Mesodermal cell (in vitro differentiated cells): ENCODE measurements around the gene SVOPL.
"Not testable (repeated sequence)": the region's sequence is repeated elsewhere in the genome, so short reads cannot be mapped to it uniquely, and the experiment has no call there.

Experiments
- H3K27ac ChIP-seq: 2 replicates; pipeline ENCODE4 v1.7.0; 2013; ENCODE audit warnings: mild to moderate bottlenecking, low read depth, low read length, moderate library complexity; ENCODE audit not compliant: severe bottlenecking
- H3K36me3 ChIP-seq: 2 replicates; pipeline ENCODE4 v1.7.1; 2013; ENCODE audit warnings: mild to moderate bottlenecking, low read length, moderate library complexity; ENCODE audit not compliant: control insufficient read depth, insufficient read depth
- H3K4me1 ChIP-seq: one replicate; pipeline ENCODE4 v1.7.1; 2013; ENCODE audit warnings: mild to moderate bottlenecking, low read length; ENCODE audit not compliant: insufficient read depth, control insufficient read depth, poor library complexity, severe bottlenecking
- H3K4me3 ChIP-seq: 2 replicates; pipeline ENCODE4 v1.7.0; 2013; ENCODE audit warnings: low read length, control low read depth, mild to moderate bottlenecking; ENCODE audit not compliant: insufficient read depth, poor library complexity, severe bottlenecking; ENCODE audit errors: extremely low read depth
- H3K9me3 ChIP-seq: 2 replicates; pipeline ENCODE4 v1.7.1; 2013; ENCODE audit warnings: mild to moderate bottlenecking, low read length, moderate library complexity; ENCODE audit not compliant: control insufficient read depth
- WGBS, 2 experiments: methylation state at CpG; one replicate each; pipeline ENCODE4 v1.1.5; 2013; ENCODE audit warnings: missing lambda C conversion rate in 2 of 2; ENCODE audit not compliant: insufficient coverage in 2 of 2; 5-methylcytosine and 5-hydroxymethylcytosine counted together

The SVOPL gene

DNA sequence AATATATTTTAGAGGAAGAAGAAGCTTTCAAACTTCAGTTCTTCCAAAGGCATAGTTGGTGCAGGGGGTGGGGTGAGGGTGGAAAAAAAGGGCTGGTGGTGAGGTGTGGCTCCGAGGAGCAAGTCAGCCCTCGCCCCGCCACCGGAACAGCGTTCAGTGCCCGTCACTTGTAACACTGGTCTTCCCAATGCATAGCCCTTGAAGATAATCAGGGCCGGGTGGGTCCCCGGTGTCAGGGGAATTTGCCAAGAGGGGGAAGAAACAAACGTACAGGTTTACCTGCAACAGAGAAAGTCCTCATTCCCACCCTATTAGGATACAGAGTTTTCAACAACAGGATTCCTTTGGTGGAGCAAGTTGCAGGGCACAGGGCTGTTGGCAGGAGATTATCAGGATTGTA lies 1.5 kb downstream of the SVOPL start:
- H3K27ac ChIP-seq = no peak overlapping the region
- no peak overlapping the region for H3K4me3 ChIP-seq
- 86 to 88% methylated on average over 6 to 7 of the region's 9 CpGs for WGBS, 2 experiments
- no peaks in the 10 kb centered on the region for H3K4me1 ChIP-seq
- H3K9me3 ChIP-seq = no peaks in the 10 kb centered on the region
- no peaks in the 10 kb centered on the region for H3K36me3 ChIP-seq

- WGBS, 2 experiments = 91 to 97% methylated on average over 6 of the region's 7 CpGs
- Histone ChIP-seq H3K27ac (no peak overlapping the region), H3K4me3 (no peak overlapping the region), H3K36me3 (no peaks in the 10 kb centered on the region), H3K4me1 (no peaks in the 10 kb centered on the region), H3K9me3 (no peaks in the 10 kb centered on the region)
Observed at GRCh38 chr7:138698281-138698680, 2.9 kb downstream of the SVOPL start.

GRCh38 chr7:138697535-138698182 lies 3.5 kb downstream of the SVOPL start:
- H3K4me1 ChIP-seq = no peaks in the 10 kb centered on the region
- no peak overlapping the region for H3K27ac ChIP-seq
- WGBS, 2 experiments = no CpG with 5 or more reads among the region's 2 CpGs
- no peaks in the 10 kb centered on the region for H3K9me3 ChIP-seq
- H3K36me3 ChIP-seq = no peaks in the 10 kb centered on the region
- H3K4me3 ChIP-seq = no peak overlapping the region

- not testable (repeated sequence) for H3K4me1 ChIP-seq, H3K9me3 ChIP-seq, H3K36me3 ChIP-seq, H3K27ac ChIP-seq, H3K4me3 ChIP-seq
- WGBS, 2 experiments = 83 to 89% methylated on average over 6 of the region's 9 CpGs
Observed at GRCh38 chr7:138695776-138696175, 5.4 kb downstream of the SVOPL start.

- no peaks in the 10 kb centered on the region for H3K36me3 ChIP-seq
- no peaks in the 10 kb centered on the region for H3K4me1 ChIP-seq
- 67 to 100% methylated on average over 1 to 3 of the region's 4 CpGs for WGBS, 2 experiments
- H3K4me3 ChIP-seq = no peak overlapping the region
- no peaks in the 10 kb centered on the region for H3K9me3 ChIP-seq
- no peak overlapping the region for H3K27ac ChIP-seq
Observed at GRCh38 chr7:138695106-138695505, 6.1 kb downstream of the SVOPL start.

- 83% methylated on average over 1 to 3 of the region's 5 CpGs for WGBS, 2 experiments
- H3K27ac ChIP-seq = no peak overlapping the region
- H3K4me1 ChIP-seq = no peaks in the 10 kb centered on the region
Observed at GRCh38 chr7:138691178-138691577, 10.0 kb downstream of the SVOPL start.

DNA sequence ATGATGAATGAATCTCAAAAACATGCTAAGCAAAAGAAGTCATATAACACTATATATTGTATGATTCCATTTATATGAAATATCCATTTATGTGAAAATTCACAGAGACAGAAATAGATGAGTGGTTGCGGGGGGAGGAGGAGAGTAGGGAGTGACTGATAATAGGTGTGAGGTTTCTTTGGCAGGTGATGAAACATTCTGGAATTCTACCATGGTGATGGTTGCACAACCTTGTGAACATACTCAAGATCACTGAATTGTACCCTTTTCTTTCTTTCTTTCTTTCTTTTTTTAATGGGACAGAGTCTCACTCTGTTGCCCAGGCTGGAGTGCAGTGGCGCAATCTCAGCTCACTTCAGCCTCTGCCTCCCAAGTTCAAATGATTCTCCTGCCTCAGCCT lies 10.7 kb downstream of the SVOPL start:
- Histone ChIP-seq H3K4me3 (no peak overlapping the region), H3K4me1 (no peaks in the 10 kb centered on the region), H3K27ac (no peak overlapping the region), H3K9me3 (no peaks in the 10 kb centered on the region), H3K36me3 (no peaks in the 10 kb centered on the region)
- 94% methylated on average over 2 of the region's 2 CpGs; no CpG with 5 or more reads in 1 of the 2 experiments for WGBS, 2 experiments

More at GRCh38 chr7:138691178-138691577, 10.0 kb downstream of the SVOPL start:
- H3K9me3 ChIP-seq = no peaks in the 10 kb centered on the region
- H3K36me3 ChIP-seq = no peaks in the 10 kb centered on the region
- H3K4me3 ChIP-seq = no peak overlapping the region

GRCh38 chr7:138688037-138688436 lies 13.1 kb downstream of the SVOPL start:
- not testable (repeated sequence) for H3K4me3 ChIP-seq, H3K36me3 ChIP-seq, H3K9me3 ChIP-seq, H3K27ac ChIP-seq, H3K4me1 ChIP-seq
- WGBS, 2 experiments = 85 to 87% methylated on average over 4 to 5 of the region's 6 CpGs

- Histone ChIP-seq H3K9me3 (no peaks in the 10 kb centered on the region), H3K4me3 (no peak overlapping the region)
- WGBS, 2 experiments = 89% methylated on average over 1 of the region's 3 CpGs; no CpG with 5 or more reads in 1 of the 2 experiments
Observed at GRCh38 chr7:138684340-138684739, 16.8 kb downstream of the SVOPL start.

DNA sequence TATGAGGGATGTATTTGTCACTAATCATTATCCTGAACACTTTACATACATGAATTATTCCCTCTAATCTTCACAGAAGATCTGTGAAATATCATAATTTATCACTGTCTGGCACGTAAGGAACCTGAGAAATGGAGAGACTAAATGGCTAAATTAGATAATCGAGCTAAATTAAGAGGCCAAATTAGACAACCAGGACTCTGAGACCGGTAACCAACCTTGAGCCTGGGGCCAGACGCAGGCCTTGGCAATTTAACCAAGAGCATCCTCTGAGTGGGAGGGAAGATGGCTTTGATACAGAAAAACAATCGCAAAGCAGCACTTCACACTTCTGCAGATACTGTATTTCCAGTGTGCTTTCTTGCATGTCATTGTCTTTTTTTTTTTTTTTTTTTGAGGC lies 21.4 kb downstream of the SVOPL start:
- no peak overlapping the region for H3K4me3 ChIP-seq
- WGBS, 2 experiments = 73 to 86% methylated on average over 3 to 4 of the region's 5 CpGs

More at GRCh38 chr7:138684340-138684739, 16.8 kb downstream of the SVOPL start:
- H3K36me3 ChIP-seq = no peaks in the 10 kb centered on the region
- H3K4me1 ChIP-seq = no peaks in the 10 kb centered on the region
- H3K27ac ChIP-seq = no peak overlapping the region

GRCh38 chr7:138670594-138670993 lies 30.6 kb downstream of the SVOPL start:
- Histone ChIP-seq H3K4me1 (no peaks in the 10 kb centered on the region), H3K36me3 (no peaks in the 10 kb centered on the region)

More for the DNA sequence above, 21.4 kb downstream of the SVOPL start:
- Histone ChIP-seq H3K27ac (no peak overlapping the region), H3K4me1 (no peaks in the 10 kb centered on the region), H3K36me3 (no peaks in the 10 kb centered on the region), H3K9me3 (no peaks in the 10 kb centered on the region)

More at GRCh38 chr7:138670594-138670993, 30.6 kb downstream of the SVOPL start:
- Histone ChIP-seq H3K4me3 (no peak overlapping the region), H3K9me3 (peaks cover 4% of the 10 kb centered on the region), H3K27ac (no peak overlapping the region)
